C4-2B (cell line): ENCODE results near the gene ANKRD34A.

Experiments
- CTCF ChIP-seq: fragments of 450-650 bp; conservative IDR thresholded peaks from 2 replicates; pipeline ENCODE4 v1.5.1; 2017; ENCODE audit warnings: mild to moderate bottlenecking
- ZFX ChIP-seq: fragments of 450-650 bp; IDR thresholded peaks from 2 replicates; pipeline ENCODE4 v1.6.1; 2017

GRCh38 chr1:145983960-145984830 is 19.8 kb upstream of the ANKRD34A start:
- TF ChIP-seq CTCF = no peak
- no peak for TF ChIP-seq ZFX
